ENCODE results near the gene KCNQ1. TPM values are rescaled to one million over a fixed set of nuclear protein-coding genes. Genes with fewer than 3 reads are reported as not detected.
A peak's percentile ranks its signal among the peaks of the same experiment; 100 is the strongest.

The KCNQ1 gene
- total RNA-seq, 3 donors from 2014 or later: 15.5 to 44.7 (median 37.4) TPM

- DNase-seq (peak in 1 of 3 donors; percentile 58), ATAC-seq (peak; percentile 16)
- intact Hi-C loops (cut with DNase I, micrococcal nuclease): no loop called here
- Histone ChIP-seq H3K9me3 (peaks cover 9% of the 10 kb centered on the region), H3K4me1 (ENCODE audit: low read depth) (peaks cover 3% of the 10 kb centered on the region), H3K36me3 (ENCODE audit: low read depth) (no peaks in the 10 kb centered on the region), H3K4me3 (no peak overlapping the region)
- TF ChIP-seq, protein P1, sequence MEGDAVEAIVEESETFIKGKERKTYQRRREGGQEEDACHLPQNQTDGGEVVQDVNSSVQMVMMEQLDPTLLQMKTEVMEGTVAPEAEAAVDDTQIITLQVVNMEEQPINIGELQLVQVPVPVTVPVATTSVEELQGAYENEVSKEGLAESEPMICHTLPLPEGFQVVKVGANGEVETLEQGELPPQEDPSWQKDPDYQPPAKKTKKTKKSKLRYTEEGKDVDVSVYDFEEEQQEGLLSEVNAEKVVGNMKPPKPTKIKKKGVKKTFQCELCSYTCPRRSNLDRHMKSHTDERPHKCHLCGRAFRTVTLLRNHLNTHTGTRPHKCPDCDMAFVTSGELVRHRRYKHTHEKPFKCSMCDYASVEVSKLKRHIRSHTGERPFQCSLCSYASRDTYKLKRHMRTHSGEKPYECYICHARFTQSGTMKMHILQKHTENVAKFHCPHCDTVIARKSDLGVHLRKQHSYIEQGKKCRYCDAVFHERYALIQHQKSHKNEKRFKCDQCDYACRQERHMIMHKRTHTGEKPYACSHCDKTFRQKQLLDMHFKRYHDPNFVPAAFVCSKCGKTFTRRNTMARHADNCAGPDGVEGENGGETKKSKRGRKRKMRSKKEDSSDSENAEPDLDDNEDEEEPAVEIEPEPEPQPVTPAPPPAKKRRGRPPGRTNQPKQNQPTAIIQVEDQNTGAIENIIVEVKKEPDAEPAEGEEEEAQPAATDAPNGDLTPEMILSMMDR (IDR thresholded peaks at IDR 0.05): no peak
Observed at GRCh38 chr11:2812371-2812991, 367.7 kb downstream of the KCNQ1 start.

DNA sequence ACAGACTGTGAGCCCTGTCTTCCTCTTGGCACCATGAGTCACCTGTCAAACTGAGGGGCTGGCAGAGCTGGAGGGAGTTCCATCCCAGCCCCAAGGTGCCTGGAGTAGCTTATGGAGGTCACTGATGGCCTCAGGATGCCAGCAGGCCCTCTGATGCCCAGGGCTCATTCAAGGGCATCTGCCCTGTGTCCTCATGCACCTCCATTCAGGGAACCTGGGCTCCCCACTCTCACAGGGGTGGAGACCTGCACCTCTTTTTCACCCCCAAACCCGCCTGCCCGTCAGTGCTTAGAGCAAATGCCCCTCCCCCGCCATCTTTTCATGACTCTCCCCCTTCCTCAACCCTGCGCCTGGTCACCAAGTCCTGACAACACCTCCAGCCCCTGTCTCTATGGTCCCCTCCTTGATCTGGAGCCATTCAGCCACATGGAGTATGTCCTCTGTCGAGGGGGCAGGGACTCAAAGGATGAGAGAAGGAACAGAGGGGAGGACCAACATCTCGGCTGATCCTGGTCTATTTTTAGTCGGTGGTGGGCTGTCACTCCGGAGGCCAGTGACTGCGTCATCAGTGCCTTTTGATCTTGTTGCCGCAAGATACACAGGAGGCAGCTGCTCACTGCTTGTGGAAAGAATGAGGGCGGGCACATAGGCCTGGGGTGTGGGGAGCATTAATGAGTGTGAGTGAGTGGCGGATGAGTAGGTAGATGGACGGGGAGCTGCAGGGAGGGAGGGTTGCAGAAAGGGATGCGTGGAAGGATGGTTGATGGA, 368.5 kb downstream of the KCNQ1 start:
- intact Hi-C loops (cut with DNase I, micrococcal nuclease): no loop called here
- DNase-seq (peak in 1 of 3 donors; percentile 31), ATAC-seq (no peak)
- Histone ChIP-seq H3K4me1 (ENCODE audit: low read depth) (peaks cover 3% of the 10 kb centered on the region), H3K4me3 (no peak overlapping the region), H3K36me3 (ENCODE audit: low read depth) (no peaks in the 10 kb centered on the region), H3K9me3 (peaks cover 9% of the 10 kb centered on the region)
- TF ChIP-seq, protein P1 (IDR thresholded peaks at IDR 0.05): no peak

GRCh38 chr11:2813968-2814367, 369.2 kb downstream of the KCNQ1 start:
- Histone ChIP-seq H3K36me3 (ENCODE audit: low read depth) (no peaks in the 10 kb centered on the region), H3K4me3 (no peak overlapping the region), H3K9me3 (peaks cover 12% of the 10 kb centered on the region), H3K4me1 (ENCODE audit: low read depth) (peaks cover 3% of the 10 kb centered on the region)
- no peak for ATAC-seq
- no peak for DNase-seq
- intact Hi-C loops (cut with DNase I, micrococcal nuclease): no loop called here
- TF ChIP-seq, protein P1 (IDR thresholded peaks at IDR 0.05): no peak

DNA sequence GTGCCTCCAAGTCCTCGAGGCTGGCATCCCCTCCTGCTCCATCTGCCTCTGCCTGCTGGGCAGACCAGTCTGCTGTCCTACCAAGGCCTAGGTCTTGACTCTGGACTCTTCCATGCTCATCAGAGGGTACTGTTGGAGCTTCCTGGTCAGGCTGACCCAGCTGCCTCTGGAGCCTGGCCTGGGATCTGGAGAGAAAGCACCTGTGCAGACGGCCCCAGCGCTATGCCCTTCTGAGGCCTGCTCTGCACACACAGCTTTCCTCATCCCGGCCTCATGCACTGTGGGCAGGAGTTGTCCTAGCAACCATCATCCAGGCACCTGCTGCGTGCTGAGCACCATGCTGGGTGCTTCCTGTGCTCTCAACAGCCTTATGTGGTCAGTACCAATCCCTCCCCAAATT, 369.9 kb downstream of the KCNQ1 start:
- Histone ChIP-seq H3K4me1 (ENCODE audit: low read depth) (peaks cover 3% of the 10 kb centered on the region), H3K9me3 (peaks cover 20% of the 10 kb centered on the region), H3K4me3 (no peak overlapping the region), H3K36me3 (ENCODE audit: low read depth) (no peaks in the 10 kb centered on the region)
- intact Hi-C loops (cut with DNase I, micrococcal nuclease): no loop called here
- TF ChIP-seq, protein P1 (IDR thresholded peaks at IDR 0.05): no peak
- ATAC-seq: no peak
- peak in 1 of 3 donors; percentile 25 for DNase-seq

DNA sequence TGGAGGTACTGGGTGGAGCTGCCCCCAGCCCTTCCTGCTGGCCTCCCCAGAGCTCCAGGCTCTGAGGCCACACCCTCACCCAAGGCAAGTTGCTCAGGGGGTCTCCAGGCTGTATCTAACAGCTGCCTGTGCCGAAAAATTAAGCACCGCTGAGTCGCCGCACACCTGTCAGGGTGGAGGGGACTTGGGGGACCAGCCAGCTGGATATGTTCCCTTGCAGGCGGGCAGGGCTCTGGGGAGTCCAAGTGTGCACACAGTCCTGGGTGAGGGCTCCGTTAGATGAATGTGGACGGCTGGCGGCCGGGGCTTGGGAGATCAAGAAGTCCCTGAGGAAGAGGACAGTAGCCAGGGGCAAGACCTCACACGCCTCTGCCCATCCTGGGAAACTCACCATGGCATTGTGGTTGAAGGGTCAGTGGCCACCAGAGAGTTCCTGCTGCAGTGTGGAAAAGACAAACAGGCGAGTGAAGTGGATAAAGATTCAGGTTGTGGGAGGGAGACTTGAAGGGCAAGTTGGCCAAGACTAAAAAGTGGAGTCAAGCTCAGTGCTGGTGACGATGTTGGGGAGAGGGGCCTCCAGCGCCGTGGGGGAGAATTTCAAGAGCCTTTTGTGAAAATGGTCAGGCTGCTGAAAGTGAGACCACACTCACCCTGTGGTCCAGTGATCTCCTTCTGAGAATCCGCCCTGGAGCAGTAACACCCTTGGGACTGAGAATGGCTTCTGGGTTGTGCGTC, 371.1 kb downstream of the KCNQ1 start:
- Histone ChIP-seq H3K4me1 (ENCODE audit: low read depth) (peaks cover 3% of the 10 kb centered on the region), H3K4me3 (no peak overlapping the region), H3K9me3 (peaks cover 21% of the 10 kb centered on the region), H3K36me3 (ENCODE audit: low read depth) (no peaks in the 10 kb centered on the region)
- DNase-seq (peak in 1 of 3 donors; percentile 38), ATAC-seq (no peak)
- intact Hi-C loops (cut with DNase I, micrococcal nuclease): no loop called here
- TF ChIP-seq, protein P1 (IDR thresholded peaks at IDR 0.05): no peak
